HFFc6 (cell line): Measurements from ENCODE around the gene TAOK1. TPM values are rescaled to one million over a fixed set of nuclear protein-coding genes. Genes with fewer than 3 reads are reported as not detected.
"Not testable (repeated sequence)": the region's sequence is repeated elsewhere in the genome, so short reads cannot be mapped to it uniquely, and the experiment has no call there.

Experiments
- DNase-seq: peaks from one replicate; pipeline ENCODE4 v3.0.0-alpha.2; 2018
- H3K27ac Mint-ChIP-seq: 2 replicates; pipeline ENCODE4 v1.8.0; 2020; ENCODE audit warnings: mild to moderate bottlenecking, mixed read lengths
- H3K27me3 Mint-ChIP-seq: 2 replicates; pipeline ENCODE4 v1.8.0; 2021; ENCODE audit warnings: mild to moderate bottlenecking, moderate library complexity, mixed read lengths; ENCODE audit not compliant: insufficient read depth
- H3K36me3 Mint-ChIP-seq: 2 replicates; pipeline ENCODE4 v1.8.0; 2021; ENCODE audit warnings: low read depth, mixed read lengths
- H3K4me1 Mint-ChIP-seq: 2 replicates; pipeline ENCODE4 v1.8.0; 2020; ENCODE audit warnings: low read depth, mixed read lengths
- H3K4me3 Mint-ChIP-seq: 2 replicates; pipeline ENCODE4 v1.8.0; 2020; ENCODE audit warnings: mild to moderate bottlenecking, moderate library complexity, mixed read lengths
- H3K9me3 Mint-ChIP-seq: 2 replicates; pipeline ENCODE4 v1.8.0; 2020; ENCODE audit warnings: mild to moderate bottlenecking, mixed read lengths
- total RNA-seq, 6 experiments: library from RNA; stranded (reverse); fragmentation: NEBNext Ultra II Directional; extraction: Animal tissue kit (Norgen Biotek cat#: 25700); gene quantifications; 2 replicates in 1 of 6; 3 replicates in 5 of 6; pipeline ENCODE4 v1.2.3, GENCODE V29; 2021
- TF ChIP-seq, protein P1 (sequence below): fragments of 200-600 bp; sonication (generic); IDR thresholded peaks from 2 replicates; pipeline ENCODE4 v1.5.0; 2021; ENCODE audit warnings: antibody characterized with exemption, mild to moderate bottlenecking

TAOK1 gene
- total RNA-seq, 6 experiments from 2014 or later: 72.0 to 82.6 (median 75.1) TPM

DNA sequence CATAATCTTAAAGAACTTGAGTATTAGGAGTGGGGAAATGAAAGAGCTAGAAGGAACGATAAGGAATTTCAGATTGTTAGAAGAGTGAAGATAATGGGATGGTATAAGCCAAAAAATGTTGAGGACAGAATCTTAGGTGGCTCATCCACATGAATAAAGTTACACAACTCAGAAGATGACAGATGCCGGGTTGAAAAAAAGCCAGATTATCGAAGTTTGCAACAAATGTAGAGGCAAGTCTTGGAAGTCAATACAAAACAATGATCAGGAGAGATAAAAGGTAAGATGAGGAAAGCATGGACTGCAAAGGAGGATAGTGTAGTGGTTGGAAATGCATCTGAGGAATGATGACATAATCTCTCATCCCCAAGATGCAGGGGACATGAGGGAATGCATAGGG lies 45.1 kb upstream of the TAOK1 start:
- Mint-ChIP-seq H3K4me1 (peaks cover 9% of the 10 kb centered on the region), H3K27ac (no peak overlapping the region), H3K36me3 (no peaks in the 10 kb centered on the region), H3K4me3 (no peak overlapping the region), H3K9me3 (no peaks in the 10 kb centered on the region), H3K27me3 (peaks cover 28% of the 10 kb centered on the region)
- no peak for DNase-seq
- TF ChIP-seq, protein P1, sequence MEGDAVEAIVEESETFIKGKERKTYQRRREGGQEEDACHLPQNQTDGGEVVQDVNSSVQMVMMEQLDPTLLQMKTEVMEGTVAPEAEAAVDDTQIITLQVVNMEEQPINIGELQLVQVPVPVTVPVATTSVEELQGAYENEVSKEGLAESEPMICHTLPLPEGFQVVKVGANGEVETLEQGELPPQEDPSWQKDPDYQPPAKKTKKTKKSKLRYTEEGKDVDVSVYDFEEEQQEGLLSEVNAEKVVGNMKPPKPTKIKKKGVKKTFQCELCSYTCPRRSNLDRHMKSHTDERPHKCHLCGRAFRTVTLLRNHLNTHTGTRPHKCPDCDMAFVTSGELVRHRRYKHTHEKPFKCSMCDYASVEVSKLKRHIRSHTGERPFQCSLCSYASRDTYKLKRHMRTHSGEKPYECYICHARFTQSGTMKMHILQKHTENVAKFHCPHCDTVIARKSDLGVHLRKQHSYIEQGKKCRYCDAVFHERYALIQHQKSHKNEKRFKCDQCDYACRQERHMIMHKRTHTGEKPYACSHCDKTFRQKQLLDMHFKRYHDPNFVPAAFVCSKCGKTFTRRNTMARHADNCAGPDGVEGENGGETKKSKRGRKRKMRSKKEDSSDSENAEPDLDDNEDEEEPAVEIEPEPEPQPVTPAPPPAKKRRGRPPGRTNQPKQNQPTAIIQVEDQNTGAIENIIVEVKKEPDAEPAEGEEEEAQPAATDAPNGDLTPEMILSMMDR: no peak

DNA sequence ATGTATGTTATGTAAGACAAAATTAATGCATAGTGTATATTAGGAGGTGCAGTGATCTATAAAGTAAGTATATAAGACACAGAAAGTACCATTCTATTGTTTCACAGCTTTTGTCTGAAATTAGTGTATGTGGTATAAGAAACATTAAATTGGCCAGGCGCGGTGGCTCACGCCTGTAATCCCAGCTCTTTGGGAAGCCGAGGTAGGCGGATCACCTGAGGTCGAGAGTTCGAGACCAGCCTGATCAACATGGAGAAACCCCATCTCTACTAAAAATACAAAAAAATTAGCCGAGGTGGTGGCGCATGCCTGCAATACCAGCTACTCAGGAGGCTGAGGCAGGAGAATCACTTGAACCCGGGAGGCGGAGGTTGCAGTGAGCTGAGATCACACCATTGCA lies 44.7 kb upstream of the TAOK1 start:
- H3K36me3 Mint-ChIP-seq, H3K4me1 Mint-ChIP-seq, DNase-seq, H3K9me3 Mint-ChIP-seq, H3K27ac Mint-ChIP-seq, H3K4me3 Mint-ChIP-seq: not testable (repeated sequence)
- H3K27me3 Mint-ChIP-seq: peaks cover 24% of the 10 kb centered on the region

DNA sequence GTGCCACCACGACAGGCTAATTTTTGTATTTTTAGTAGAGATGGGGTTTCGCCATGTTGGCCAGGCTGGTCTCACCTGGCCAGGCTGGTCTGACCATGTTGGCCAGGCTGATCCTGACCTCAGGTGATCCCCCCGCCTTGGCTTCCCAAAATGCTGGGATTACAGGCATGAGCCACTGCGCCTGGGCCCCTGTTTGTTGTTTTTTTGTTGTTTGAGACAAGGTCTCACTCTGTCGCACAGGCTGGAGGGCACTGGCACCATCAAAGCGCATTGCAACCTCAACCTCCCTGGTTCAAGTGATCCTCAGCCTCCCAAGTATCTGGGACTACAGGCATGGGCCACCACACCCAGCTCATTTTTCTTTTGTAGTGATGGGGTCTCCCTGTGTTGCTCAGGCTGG lies 43.7 kb upstream of the TAOK1 start:
- Mint-ChIP-seq H3K27ac (no peak overlapping the region), H3K9me3 (no peaks in the 10 kb centered on the region), H3K4me1 (peaks cover 9% of the 10 kb centered on the region), H3K36me3 (no peaks in the 10 kb centered on the region), H3K4me3 (no peak overlapping the region), H3K27me3 (peaks cover 19% of the 10 kb centered on the region)
- TF ChIP-seq, protein P1: no peak
- DNase-seq: no peak

DNA sequence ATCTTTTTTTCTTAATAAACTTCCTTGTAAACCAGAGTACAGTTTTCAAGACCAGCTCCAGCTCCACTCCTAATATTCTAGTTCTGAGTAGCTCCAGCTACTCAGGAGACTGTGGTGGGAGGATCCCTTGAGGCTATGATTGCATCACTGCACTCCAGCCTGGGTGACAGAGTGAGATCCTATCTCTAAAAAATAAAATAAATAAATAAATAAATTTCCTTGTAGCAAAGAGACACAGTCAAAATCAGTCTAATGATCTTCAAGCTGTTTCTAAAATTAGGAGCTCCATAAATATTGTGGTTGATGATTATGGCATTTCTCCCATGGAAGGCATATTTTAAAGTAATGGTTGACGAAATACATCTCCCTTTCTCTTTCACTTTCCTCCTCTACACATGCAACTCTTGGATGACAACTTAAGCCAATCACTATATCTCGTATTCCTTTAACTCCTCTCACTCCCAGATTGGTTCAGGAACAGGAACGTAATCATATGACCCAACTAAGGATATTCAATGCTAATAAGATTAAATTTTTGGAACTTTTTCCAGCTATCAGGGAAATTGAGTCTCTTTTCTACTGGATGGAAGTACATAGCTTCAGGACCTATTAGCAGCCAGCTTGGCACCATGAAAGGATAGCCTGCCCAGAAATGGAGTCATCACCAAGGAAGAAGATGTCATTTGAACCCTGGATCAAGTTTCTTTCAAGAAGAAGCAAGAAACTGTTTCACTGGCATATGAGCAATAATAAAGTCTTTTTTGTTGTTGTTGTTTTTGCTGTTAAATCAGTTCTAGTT lies 42.1 kb upstream of the TAOK1 start:
- peaks cover 9% of the 10 kb centered on the region for H3K4me1 Mint-ChIP-seq
- peak overlapping the region; percentile 16 for H3K4me3 Mint-ChIP-seq
- TF ChIP-seq, protein P1: no peak
- no peak overlapping the region for H3K27ac Mint-ChIP-seq
- H3K27me3 Mint-ChIP-seq: peaks cover 17% of the 10 kb centered on the region
- peak; percentile 62 for DNase-seq
- no peaks in the 10 kb centered on the region for H3K9me3 Mint-ChIP-seq
- no peaks in the 10 kb centered on the region for H3K36me3 Mint-ChIP-seq

DNA sequence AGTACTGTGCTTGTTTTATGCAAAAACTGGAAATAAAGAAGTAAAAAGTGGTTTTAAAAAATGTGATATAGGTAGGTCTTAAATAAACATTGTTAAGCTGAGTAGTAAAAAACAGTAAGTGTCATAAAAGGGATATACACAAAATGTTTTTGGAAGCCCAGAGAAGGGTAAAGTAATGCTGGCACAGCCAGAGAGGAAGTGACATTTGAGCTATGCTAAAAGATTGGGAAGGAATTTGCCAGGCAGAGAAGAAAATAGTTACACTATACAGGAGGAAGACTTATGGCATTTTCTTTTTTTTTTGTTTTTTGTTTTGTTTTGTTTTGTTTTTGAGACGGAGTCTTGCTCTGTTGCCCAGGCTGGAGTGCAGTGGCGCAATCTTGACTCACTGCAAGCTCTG lies 40.8 kb upstream of the TAOK1 start:
- Mint-ChIP-seq H3K4me1 (peaks cover 9% of the 10 kb centered on the region), H3K4me3 (no peak overlapping the region), H3K9me3 (no peaks in the 10 kb centered on the region), H3K27me3 (peaks cover 11% of the 10 kb centered on the region), H3K36me3 (no peaks in the 10 kb centered on the region), H3K27ac (no peak overlapping the region)
- TF ChIP-seq, protein P1: no peak
- DNase-seq: no peak

DNA sequence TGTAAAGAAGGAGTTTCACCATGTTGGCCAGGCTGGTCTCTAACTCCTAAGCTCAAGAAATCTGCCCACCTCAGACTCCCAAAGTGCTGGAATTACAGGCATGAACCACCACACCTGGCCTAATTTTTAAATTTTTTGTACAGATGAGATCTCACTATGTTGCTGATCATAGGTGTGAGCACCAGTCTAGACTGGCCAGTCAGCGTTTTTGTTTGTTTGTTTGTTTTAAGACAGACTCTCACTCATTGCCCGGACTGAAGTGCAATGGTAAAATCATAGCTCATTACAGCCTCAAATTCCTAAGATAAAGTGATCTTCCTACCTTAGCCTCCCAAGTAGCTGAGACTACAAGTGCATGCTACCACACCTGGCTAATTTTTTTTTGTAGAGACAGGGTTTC lies 38.0 kb upstream of the TAOK1 start:
- H3K4me3 Mint-ChIP-seq: no peak overlapping the region
- H3K36me3 Mint-ChIP-seq: no peaks in the 10 kb centered on the region
- TF ChIP-seq, protein P1: no peak
- DNase-seq: no peak
- H3K4me1 Mint-ChIP-seq: peaks cover 13% of the 10 kb centered on the region
- no peak overlapping the region for H3K27ac Mint-ChIP-seq
- H3K27me3 Mint-ChIP-seq: peaks cover 5% of the 10 kb centered on the region
- no peaks in the 10 kb centered on the region for H3K9me3 Mint-ChIP-seq
